ENCODE measurements around the gene PPP1R26.

PPP1R26 gene

GRCh38 chr9:135491764-135492163, 12.2 kb downstream of the PPP1R26 start:
- H3K4me1 ChIP-seq (ENCODE audit: insufficient read depth, low read length, severe bottlenecking) = no peaks in the 10 kb centered on the region
- no peak overlapping the region for H3K4me2 ChIP-seq (ENCODE audit: low read length)
- H3K9me3 ChIP-seq (ENCODE audit: low read length) = no peaks in the 10 kb centered on the region
- no peaks in the 10 kb centered on the region for H3F3A ChIP-seq (ENCODE audit: insufficient read depth, low read length)
- H3K4me3 ChIP-seq (ENCODE audit: low read depth, low read length, poor library complexity, severe bottlenecking) = no peak overlapping the region
- H3K27me3 ChIP-seq (ENCODE audit: insufficient read depth, low read length) = no peaks in the 10 kb centered on the region
- no peak overlapping the region for H3K9ac ChIP-seq (ENCODE audit: low read length)
- no peak overlapping the region for H2AFZ ChIP-seq (ENCODE audit: low read length)
- TF ChIP-seq EZH2 (IDR thresholded peaks at IDR 0.05; ENCODE audit: borderline replicate concordance, low read length) (no peak), CTCF (IDR thresholded peaks at IDR 0.05; ENCODE audit: low read length) (no peak)
- no peaks in the 10 kb centered on the region for H3K36me3 ChIP-seq (ENCODE audit: insufficient read depth, low read length)
- no peaks in the 10 kb centered on the region for H3K9me2 ChIP-seq (ENCODE audit: low read depth, low read length)
- H3K27ac ChIP-seq (ENCODE audit: low read depth, low read length, poor library complexity, severe bottlenecking) = no peak overlapping the region
- H3K79me2 ChIP-seq (ENCODE audit: insufficient read depth, low read length) = no peaks in the 10 kb centered on the region
- H4K20me1 ChIP-seq (ENCODE audit: insufficient read depth, low read length) = no peaks in the 10 kb centered on the region

GRCh38 chr9:135492886-135493669, 13.5 kb downstream of the PPP1R26 start:
- H3K36me3 ChIP-seq (ENCODE audit: insufficient read depth, low read length) = no peaks in the 10 kb centered on the region
- no peak for TF ChIP-seq CTCF (IDR thresholded peaks at IDR 0.05; ENCODE audit: low read length)
- TF ChIP-seq EZH2 (IDR thresholded peaks at IDR 0.05; ENCODE audit: borderline replicate concordance, low read length) = no peak
- H3K27ac ChIP-seq (ENCODE audit: low read depth, low read length, poor library complexity, severe bottlenecking) = no peak overlapping the region
- H3K4me2 ChIP-seq (ENCODE audit: low read length) = no peak overlapping the region
- no peak overlapping the region for H3K9ac ChIP-seq (ENCODE audit: low read length)
- no peaks in the 10 kb centered on the region for H3K27me3 ChIP-seq (ENCODE audit: insufficient read depth, low read length)
- no peak overlapping the region for H2AFZ ChIP-seq (ENCODE audit: low read length)
- no peaks in the 10 kb centered on the region for H3K4me1 ChIP-seq (ENCODE audit: insufficient read depth, low read length, severe bottlenecking)
- H4K20me1 ChIP-seq (ENCODE audit: insufficient read depth, low read length) = no peaks in the 10 kb centered on the region
- H3K79me2 ChIP-seq (ENCODE audit: insufficient read depth, low read length) = no peaks in the 10 kb centered on the region
- no peak overlapping the region for H3K4me3 ChIP-seq (ENCODE audit: low read depth, low read length, poor library complexity, severe bottlenecking)
- no peaks in the 10 kb centered on the region for H3F3A ChIP-seq (ENCODE audit: insufficient read depth, low read length)
- no peaks in the 10 kb centered on the region for H3K9me2 ChIP-seq (ENCODE audit: low read depth, low read length)
- no peaks in the 10 kb centered on the region for H3K9me3 ChIP-seq (ENCODE audit: low read length)

GRCh38 chr9:135494791-135495559, 15.4 kb downstream of the PPP1R26 start:
- no peaks in the 10 kb centered on the region for H3K79me2 ChIP-seq (ENCODE audit: insufficient read depth, low read length)
- H3K27ac ChIP-seq (ENCODE audit: low read depth, low read length, poor library complexity, severe bottlenecking) = no peak overlapping the region
- H3K9me3 ChIP-seq (ENCODE audit: low read length) = no peaks in the 10 kb centered on the region
- no peak for TF ChIP-seq EZH2 (IDR thresholded peaks at IDR 0.05; ENCODE audit: borderline replicate concordance, low read length)
- H3K4me3 ChIP-seq (ENCODE audit: low read depth, low read length, poor library complexity, severe bottlenecking) = no peak overlapping the region
- H2AFZ ChIP-seq (ENCODE audit: low read length) = no peak overlapping the region
- H3F3A ChIP-seq (ENCODE audit: insufficient read depth, low read length) = no peaks in the 10 kb centered on the region
- H3K27me3 ChIP-seq (ENCODE audit: insufficient read depth, low read length) = no peaks in the 10 kb centered on the region
- no peak overlapping the region for H3K9ac ChIP-seq (ENCODE audit: low read length)
- peaks cover 7% of the 10 kb centered on the region for H3K4me1 ChIP-seq (ENCODE audit: insufficient read depth, low read length, severe bottlenecking)
- no peaks in the 10 kb centered on the region for H4K20me1 ChIP-seq (ENCODE audit: insufficient read depth, low read length)
- no peak overlapping the region for H3K4me2 ChIP-seq (ENCODE audit: low read length)
- no peaks in the 10 kb centered on the region for H3K36me3 ChIP-seq (ENCODE audit: insufficient read depth, low read length)
- H3K9me2 ChIP-seq (ENCODE audit: low read depth, low read length) = no peaks in the 10 kb centered on the region
